IMR-90 (cell line): ENCODE measurements around the gene KLHL29.

Experiments used
- CTCF ChIP-seq: conservative IDR thresholded peaks from 2 replicates; pipeline ENCODE4 v1.5.1; 2012; ENCODE audit warnings: mild to moderate bottlenecking, low read depth, low read length, improper control_type of control experiment
- POLR2A ChIP-seq: IDR thresholded peaks from 2 replicates; pipeline ENCODE4 v1.6.1; 2012; ENCODE audit warnings: mild to moderate bottlenecking, low read depth, low read length
- SMC3 ChIP-seq: fragments of 150-350 bp; IDR thresholded peaks from 2 replicates; pipeline ENCODE4 v1.6.1; 2016; ENCODE audit warnings: low read depth, mild to moderate bottlenecking, antibody characterized with exemption, low read length, moderate library complexity

- TF ChIP-seq SMC3 (no peak), POLR2A (no peak), CTCF (no peak)
Observed at GRCh38 chr2:23456396-23456795, 71.4 kb downstream of the KLHL29 start.
